GM23338 (cell line): ENCODE measurements around the gene ETV3. TPM values are rescaled to one million over a fixed set of nuclear protein-coding genes. Genes with fewer than 3 reads are reported as not detected.

Experiments
- ATAC-seq: fragments of 200-7000 bp; cut with Tn5 transposase; 3 replicates; pipeline ENCODE4 v1.9.1; 2020
- DNase-seq: peaks from one replicate; pipeline ENCODE4 v3.0.0-alpha.2; 2015; ENCODE audit warnings: low spot score
- H2AFZ ChIP-seq: fragments of 200-600 bp; sonication (generic); 2 replicates; pipeline ENCODE4 v1.8.0; 2016; ENCODE audit warnings: antibody characterized with exemption, mild to moderate bottlenecking, moderate library complexity
- H3F3A ChIP-seq: fragments of 200-600 bp; sonication (generic); replicated peaks from 2 replicates; pipeline ENCODE4 v1.8.0; 2017; ENCODE audit warnings: antibody characterized with exemption, mixed run types, low read depth
- H3K27ac ChIP-seq: fragments of 200-600 bp; sonication (generic); 2 replicates; pipeline ENCODE4 v1.6.1; 2016; ENCODE audit warnings: low read depth
- H3K27me3 ChIP-seq: fragments of 200-600 bp; sonication (generic); 2 replicates; pipeline ENCODE4 v1.8.0; 2016; ENCODE audit warnings: mild to moderate bottlenecking, mixed run types, moderate library complexity; ENCODE audit not compliant: insufficient read depth
- H3K36me3 ChIP-seq: fragments of 200-600 bp; sonication (generic); 2 replicates; pipeline ENCODE4 v1.8.0; 2016; ENCODE audit warnings: mild to moderate bottlenecking; ENCODE audit not compliant: insufficient read depth
- H3K4me1 ChIP-seq: fragments of 200-600 bp; sonication (generic); 2 replicates; pipeline ENCODE4 v1.8.0; 2016; ENCODE audit warnings: mild to moderate bottlenecking, moderate library complexity; ENCODE audit not compliant: insufficient read depth
- H3K4me2 ChIP-seq: fragments of 200-600 bp; sonication (generic); 2 replicates; pipeline ENCODE4 v1.7.1; 2017; ENCODE audit warnings: mixed run types
- H3K4me3 ChIP-seq: fragments of 200-600 bp; sonication (generic); 2 replicates; pipeline ENCODE4 v1.6.1; 2016; ENCODE audit warnings: mixed run types
- H3K79me2 ChIP-seq: fragments of 200-600 bp; sonication (generic); replicated peaks from 2 replicates; pipeline ENCODE4 v1.8.0; 2017; ENCODE audit warnings: mild to moderate bottlenecking; ENCODE audit not compliant: insufficient read depth
- H3K9me2 ChIP-seq: fragments of 200-600 bp; sonication (generic); 2 replicates; pipeline ENCODE4 v1.8.0; 2017; ENCODE audit not compliant: insufficient read depth
- H4K20me1 ChIP-seq: fragments of 200-600 bp; sonication (generic); replicated peaks from 2 replicates; pipeline ENCODE4 v1.8.0; 2017; ENCODE audit warnings: mild to moderate bottlenecking; ENCODE audit not compliant: insufficient read depth
- H3K27ac Mint-ChIP-seq: 2 replicates; pipeline ENCODE4 v1.8.0; 2020; ENCODE audit warnings: inconsistent platforms, mild to moderate bottlenecking, moderate library complexity, mixed read lengths
- H3K27me3 Mint-ChIP-seq: 3 replicates; pipeline ENCODE4 v1.8.0; 2022; ENCODE audit warnings: low read depth, mild to moderate bottlenecking, moderate library complexity, mixed read lengths, inconsistent platforms; ENCODE audit not compliant: insufficient read depth, poor library complexity
- H3K36me3 Mint-ChIP-seq: 3 replicates; pipeline ENCODE4 v1.8.0; 2021; ENCODE audit warnings: low read depth, mild to moderate bottlenecking, inconsistent platforms, moderate library complexity, mixed read lengths
- H3K4me1 Mint-ChIP-seq: 3 replicates; pipeline ENCODE4 v1.8.0; 2020; ENCODE audit warnings: mild to moderate bottlenecking, inconsistent platforms, mixed read lengths
- H3K4me3 Mint-ChIP-seq: 3 replicates; pipeline ENCODE4 v1.8.0; 2021; ENCODE audit warnings: moderate library complexity, mild to moderate bottlenecking, inconsistent platforms, mixed read lengths
- H3K9me3 Mint-ChIP-seq: 3 replicates; pipeline ENCODE4 v1.8.0; 2020; ENCODE audit warnings: moderate library complexity, mild to moderate bottlenecking, inconsistent platforms, mixed read lengths
- EZH2 ChIP-seq: fragments of 200-600 bp; sonication (generic); IDR thresholded peaks from one replicate; pipeline ENCODE4 v1.8.0; 2017; ENCODE audit warnings: antibody characterized with exemption, mild to moderate bottlenecking, low read depth; ENCODE audit not compliant: unreplicated experiment
- JUNB ChIP-seq: IDR thresholded peaks from one replicate; pipeline ENCODE4 v1.6.1; 2016; ENCODE audit warnings: antibody characterized with exemption; ENCODE audit not compliant: unreplicated experiment
- NANOG ChIP-seq: IDR thresholded peaks from 2 replicates; pipeline ENCODE4 v1.6.1; 2016; ENCODE audit warnings: antibody characterized with exemption, borderline replicate concordance
- STAT1 ChIP-seq: IDR thresholded peaks from one replicate; pipeline ENCODE4 v1.6.1; 2016; ENCODE audit warnings: antibody characterized with exemption; ENCODE audit not compliant: unreplicated experiment
- ZNF114 ChIP-seq: fragments of 250-450 bp; sonication (Bioruptor Pico); IDR thresholded peaks from 2 replicates; pipeline ENCODE4 v1.5.0; 2020; ENCODE audit warnings: mild to moderate bottlenecking, moderate library complexity
- ZNF331 ChIP-seq: fragments of 250-450 bp; sonication (Bioruptor Pico); IDR thresholded peaks from 2 replicates; pipeline ENCODE4 v1.5.0; 2020; ENCODE audit warnings: low read depth, mild to moderate bottlenecking, moderate library complexity
- polyA plus RNA-seq: library from polyadenylated mRNA; unstranded; fragments of >200 nt; fragmentation: Nextera tagmentation; extraction: Ambion mirVana; gene quantifications from 2 replicates; pipeline ENCODE4 v1.2.1, GENCODE V29; 2016
- total RNA-seq: library from RNA; depleted of rRNA; stranded (reverse); fragments of >200 nt; shearing (Covaris generic); gene quantifications from 2 replicates; pipeline ENCODE4 v1.2.3, GENCODE V29; 2014
- TF ChIP-seq, protein P1 (sequence below): IDR thresholded peaks from 2 replicates; pipeline ENCODE4 v1.6.1; 2016; ENCODE audit warnings: antibody characterized with exemption
- TF ChIP-seq, protein P2 (sequence below): IDR thresholded peaks from one replicate; pipeline ENCODE4 v1.6.1; 2018; ENCODE audit warnings: antibody characterized with exemption; ENCODE audit not compliant: unreplicated experiment

The ETV3 gene
- total and polyA plus RNA-seq, 2 experiments from 2014 or later, result 8.1 to 19.6 TPM

DNA sequence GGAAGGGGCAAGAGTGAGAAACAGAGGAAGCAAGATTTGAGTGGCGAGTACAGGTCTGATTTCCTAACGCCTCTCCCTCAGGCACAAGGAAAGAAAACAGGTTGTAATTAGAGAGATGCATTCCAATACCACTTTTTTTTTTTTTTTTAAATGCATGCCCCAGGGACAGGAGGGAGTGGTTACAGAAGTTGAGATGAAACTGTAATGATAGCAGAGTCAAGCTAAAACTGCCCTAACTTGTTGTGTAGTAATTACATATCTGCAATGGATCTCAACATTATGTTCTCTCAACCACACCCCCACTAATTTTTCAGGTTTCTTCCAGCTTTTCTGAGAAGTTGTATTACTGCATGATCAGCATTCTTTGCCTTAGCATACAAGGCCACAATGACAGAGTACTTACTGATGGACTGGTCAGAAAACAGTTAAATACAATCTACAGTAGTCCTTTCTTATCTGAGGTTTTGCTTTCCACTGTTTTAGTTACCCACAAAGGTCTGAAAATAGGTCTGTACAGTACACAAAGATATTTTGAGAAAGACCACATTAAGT lies 5.5 kb downstream of the ETV3 start:
- H3K27me3 ChIP-seq, result no peaks in the 10 kb centered on the region
- peaks cover 68% of the 10 kb centered on the region for H3K36me3 Mint-ChIP-seq
- peaks cover 13% of the 10 kb centered on the region for H3K4me1 ChIP-seq
- no peak overlapping the region for H3K4me2 ChIP-seq
- H2AFZ ChIP-seq, result no peak overlapping the region
- H3K36me3 ChIP-seq, result peaks cover 47% of the 10 kb centered on the region
- H3K27ac ChIP-seq, result no peak overlapping the region
- H3K9me3 Mint-ChIP-seq, result no peaks in the 10 kb centered on the region
- TF ChIP-seq, protein P1, sequence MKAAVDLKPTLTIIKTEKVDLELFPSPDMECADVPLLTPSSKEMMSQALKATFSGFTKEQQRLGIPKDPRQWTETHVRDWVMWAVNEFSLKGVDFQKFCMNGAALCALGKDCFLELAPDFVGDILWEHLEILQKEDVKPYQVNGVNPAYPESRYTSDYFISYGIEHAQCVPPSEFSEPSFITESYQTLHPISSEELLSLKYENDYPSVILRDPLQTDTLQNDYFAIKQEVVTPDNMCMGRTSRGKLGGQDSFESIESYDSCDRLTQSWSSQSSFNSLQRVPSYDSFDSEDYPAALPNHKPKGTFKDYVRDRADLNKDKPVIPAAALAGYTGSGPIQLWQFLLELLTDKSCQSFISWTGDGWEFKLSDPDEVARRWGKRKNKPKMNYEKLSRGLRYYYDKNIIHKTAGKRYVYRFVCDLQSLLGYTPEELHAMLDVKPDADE, result no peak
- TF ChIP-seq STAT1 (no peak), NANOG (no peak), EZH2 (no peak), JUNB (no peak)
- no peak overlapping the region for H3K4me3 Mint-ChIP-seq
- H3K27me3 Mint-ChIP-seq, result peaks cover 5% of the 10 kb centered on the region
- H3K79me2 ChIP-seq, result peaks cover 22% of the 10 kb centered on the region
- ATAC-seq (no peak), DNase-seq (no peak)
- H3K4me3 ChIP-seq, result no peak overlapping the region
- no peaks in the 10 kb centered on the region for H3K9me2 ChIP-seq
- H4K20me1 ChIP-seq, result peaks cover 27% of the 10 kb centered on the region
- peaks cover 16% of the 10 kb centered on the region for H3K4me1 Mint-ChIP-seq
- H3F3A ChIP-seq, result no peaks in the 10 kb centered on the region
- H3K27ac Mint-ChIP-seq, result no peak overlapping the region

DNA sequence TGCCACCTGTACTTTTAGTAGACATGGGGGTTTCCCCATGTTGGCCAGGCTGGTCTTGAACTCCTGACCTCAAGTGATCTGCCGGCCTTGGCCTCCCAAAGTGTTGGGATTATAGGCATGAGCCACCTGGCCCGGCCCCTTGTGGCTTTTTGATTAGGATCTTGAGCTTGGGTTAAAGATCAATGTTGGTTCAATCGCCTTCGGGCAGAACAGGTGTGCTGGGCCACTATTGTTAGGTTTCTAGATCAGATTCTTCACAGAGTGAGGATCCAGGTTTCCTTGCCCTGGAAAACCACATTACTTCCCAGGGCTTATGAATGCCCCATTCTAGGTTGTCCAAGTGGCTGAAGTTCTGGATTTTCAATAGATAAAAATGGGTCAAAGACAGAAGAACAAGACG lies 6.1 kb downstream of the ETV3 start:
- Histone ChIP-seq H3K4me2 (no peak overlapping the region), H3K9me2 (no peaks in the 10 kb centered on the region), H3K4me3 (no peak overlapping the region), H3K79me2 (peaks cover 16% of the 10 kb centered on the region), H4K20me1 (peaks cover 22% of the 10 kb centered on the region), H3K36me3 (peaks cover 47% of the 10 kb centered on the region), H3F3A (no peaks in the 10 kb centered on the region), H3K4me1 (peaks cover 9% of the 10 kb centered on the region), H3K27ac (no peak overlapping the region), H3K27me3 (no peaks in the 10 kb centered on the region), H2AFZ (no peak overlapping the region)
- Mint-ChIP-seq H3K27ac (no peak overlapping the region), H3K4me3 (no peak overlapping the region), H3K9me3 (no peaks in the 10 kb centered on the region), H3K36me3 (peaks cover 68% of the 10 kb centered on the region), H3K27me3 (peaks cover 3% of the 10 kb centered on the region), H3K4me1 (peaks cover 10% of the 10 kb centered on the region)
- DNase-seq, result no peak
- TF ChIP-seq EZH2 (no peak), ZNF331 (CRISPR knock-in tag) (no peak), ZNF114 (CRISPR knock-in tag) (no peak), NANOG (no peak)
- TF ChIP-seq, protein P2, sequence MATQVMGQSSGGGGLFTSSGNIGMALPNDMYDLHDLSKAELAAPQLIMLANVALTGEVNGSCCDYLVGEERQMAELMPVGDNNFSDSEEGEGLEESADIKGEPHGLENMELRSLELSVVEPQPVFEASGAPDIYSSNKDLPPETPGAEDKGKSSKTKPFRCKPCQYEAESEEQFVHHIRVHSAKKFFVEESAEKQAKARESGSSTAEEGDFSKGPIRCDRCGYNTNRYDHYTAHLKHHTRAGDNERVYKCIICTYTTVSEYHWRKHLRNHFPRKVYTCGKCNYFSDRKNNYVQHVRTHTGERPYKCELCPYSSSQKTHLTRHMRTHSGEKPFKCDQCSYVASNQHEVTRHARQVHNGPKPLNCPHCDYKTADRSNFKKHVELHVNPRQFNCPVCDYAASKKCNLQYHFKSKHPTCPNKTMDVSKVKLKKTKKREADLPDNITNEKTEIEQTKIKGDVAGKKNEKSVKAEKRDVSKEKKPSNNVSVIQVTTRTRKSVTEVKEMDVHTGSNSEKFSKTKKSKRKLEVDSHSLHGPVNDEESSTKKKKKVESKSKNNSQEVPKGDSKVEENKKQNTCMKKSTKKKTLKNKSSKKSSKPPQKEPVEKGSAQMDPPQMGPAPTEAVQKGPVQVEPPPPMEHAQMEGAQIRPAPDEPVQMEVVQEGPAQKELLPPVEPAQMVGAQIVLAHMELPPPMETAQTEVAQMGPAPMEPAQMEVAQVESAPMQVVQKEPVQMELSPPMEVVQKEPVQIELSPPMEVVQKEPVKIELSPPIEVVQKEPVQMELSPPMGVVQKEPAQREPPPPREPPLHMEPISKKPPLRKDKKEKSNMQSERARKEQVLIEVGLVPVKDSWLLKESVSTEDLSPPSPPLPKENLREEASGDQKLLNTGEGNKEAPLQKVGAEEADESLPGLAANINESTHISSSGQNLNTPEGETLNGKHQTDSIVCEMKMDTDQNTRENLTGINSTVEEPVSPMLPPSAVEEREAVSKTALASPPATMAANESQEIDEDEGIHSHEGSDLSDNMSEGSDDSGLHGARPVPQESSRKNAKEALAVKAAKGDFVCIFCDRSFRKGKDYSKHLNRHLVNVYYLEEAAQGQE, result no peak
- no peak for ATAC-seq
